Fibroblast of upper back skin (primary cell): ENCODE results near the gene PCSK5.
"Not testable (repeated sequence)": the region's sequence is repeated elsewhere in the genome, so short reads cannot be mapped to it uniquely, and the experiment has no call there.

Experiments used
- DNase-seq: peaks from one replicate; pipeline ENCODE4 v3.0.0-alpha.2; 2013

The PCSK5 gene

GRCh38 chr9:75891277-75891741, 836 bp downstream of the PCSK5 start:
- peak; percentile 25 for DNase-seq

- DNase-seq: peak; percentile 9
These were observed 1.3 kb downstream of the PCSK5 start for GRCh38 chr9:75891771-75892215.

- no peak for DNase-seq
These were observed 1.9 kb downstream of the PCSK5 start for GRCh38 chr9:75892216-75892911.

GRCh38 chr9:75893106-75893505, 2.6 kb downstream of the PCSK5 start:
- DNase-seq: no peak

GRCh38 chr9:75894566-75894965, 4.1 kb downstream of the PCSK5 start:
- DNase-seq: no peak

- no peak for DNase-seq
These were observed 4.6 kb downstream of the PCSK5 start for GRCh38 chr9:75895112-75895511.

GRCh38 chr9:75896193-75896592, 5.7 kb downstream of the PCSK5 start:
- DNase-seq: peak; percentile 59

- not testable (repeated sequence) for DNase-seq
These were observed 10.5 kb downstream of the PCSK5 start for GRCh38 chr9:75900893-75901524.

GRCh38 chr9:75903785-75904360, 13.4 kb downstream of the PCSK5 start:
- peak; percentile 34 for DNase-seq

- no peak for DNase-seq
These were observed 13.9 kb downstream of the PCSK5 start for GRCh38 chr9:75904364-75904763.

- no peak for DNase-seq
These were observed 16.1 kb downstream of the PCSK5 start for GRCh38 chr9:75906531-75906930.

- no peak for DNase-seq
These were observed 16.9 kb downstream of the PCSK5 start for GRCh38 chr9:75907329-75907728.

GRCh38 chr9:75907923-75908322, 17.4 kb downstream of the PCSK5 start:
- DNase-seq: no peak

GRCh38 chr9:75909776-75910175, 19.3 kb downstream of the PCSK5 start:
- DNase-seq: no peak

- peak; percentile 44 for DNase-seq
These were observed 20.3 kb downstream of the PCSK5 start for GRCh38 chr9:75910731-75911130.

- DNase-seq: no peak
These were observed 20.9 kb downstream of the PCSK5 start for GRCh38 chr9:75911390-75911789.

GRCh38 chr9:75912951-75913350, 22.5 kb downstream of the PCSK5 start:
- no peak for DNase-seq

GRCh38 chr9:75914002-75914401, 23.5 kb downstream of the PCSK5 start:
- DNase-seq: no peak

- no peak for DNase-seq
These were observed 24.5 kb downstream of the PCSK5 start for GRCh38 chr9:75914883-75915452.

GRCh38 chr9:75918154-75918553, 27.7 kb downstream of the PCSK5 start:
- DNase-seq: no peak

- no peak for DNase-seq
These were observed 28.4 kb downstream of the PCSK5 start for GRCh38 chr9:75918909-75919308.

GRCh38 chr9:75921391-75922127, 31.1 kb downstream of the PCSK5 start:
- no peak for DNase-seq

GRCh38 chr9:75926385-75926784, 35.9 kb downstream of the PCSK5 start:
- DNase-seq: no peak
